Activated CD4-positive, CD25-positive, alpha-beta regulatory T cell treated with anti-CD3 and anti-CD28 coated beads, Interleukin-2, amount 50 U/mL, for 72 hours (primary cell): ENCODE results near the gene MAPK8IP1.

Experiments used
- DNase-seq: peaks from one replicate; pipeline ENCODE4 v3.0.0; 2021

The MAPK8IP1 gene

DNA sequence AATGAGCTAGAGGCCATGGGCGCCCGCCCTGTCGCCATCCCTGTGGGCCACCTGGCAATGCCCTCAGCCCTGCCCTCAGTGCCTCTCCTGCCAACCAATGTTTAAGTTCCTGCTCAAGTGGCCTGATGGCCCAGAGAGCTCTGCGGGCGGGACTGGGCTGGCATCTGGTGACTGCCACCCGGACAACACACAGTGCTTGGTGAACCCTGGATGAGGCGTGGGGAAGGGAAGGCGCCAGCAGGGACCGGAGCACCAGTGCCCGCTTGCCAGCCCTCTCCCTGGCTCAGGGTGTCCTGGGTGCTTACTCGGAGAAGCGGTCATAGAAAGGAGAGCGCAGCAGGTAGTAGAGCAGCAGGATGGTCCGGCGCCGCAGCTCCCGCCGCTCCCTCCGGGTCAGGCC, 28.1 kb downstream of the MAPK8IP1 start:
- no peak for DNase-seq

DNA sequence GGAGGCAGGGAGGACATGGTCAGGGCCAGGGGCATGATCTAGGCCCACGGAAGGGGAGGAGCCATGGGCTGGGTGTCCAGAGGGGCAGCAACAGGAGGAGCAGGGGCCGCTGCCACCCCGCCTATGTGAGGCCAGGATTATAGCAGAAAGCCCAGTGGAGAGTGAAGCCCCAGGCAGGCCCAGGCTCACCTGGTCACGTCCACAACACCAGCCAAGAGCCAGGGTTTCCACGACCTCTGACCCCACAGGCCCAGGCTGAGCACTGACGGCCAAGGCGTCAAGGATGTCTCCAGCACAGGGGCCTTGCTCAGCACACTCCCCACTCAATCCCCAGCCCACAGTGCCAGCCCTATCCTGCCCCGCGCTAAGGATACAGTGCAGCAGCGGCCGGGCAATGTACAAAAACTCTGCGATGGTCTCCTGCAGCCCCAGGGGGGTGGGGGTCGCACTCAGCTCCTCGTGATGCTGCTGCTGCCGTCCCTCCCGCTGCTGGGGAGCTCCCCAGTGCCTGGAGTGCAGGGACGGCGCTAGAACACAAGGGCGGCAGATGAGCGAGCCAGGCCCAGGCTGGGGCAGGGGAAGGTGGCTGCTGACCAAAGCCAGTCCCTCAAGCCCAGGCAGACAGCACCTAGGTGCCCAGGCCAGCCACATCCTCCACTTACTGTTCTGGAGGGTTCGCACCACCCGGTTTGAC, 28.6 kb downstream of the MAPK8IP1 start:
- DNase-seq, result no peak

DNA sequence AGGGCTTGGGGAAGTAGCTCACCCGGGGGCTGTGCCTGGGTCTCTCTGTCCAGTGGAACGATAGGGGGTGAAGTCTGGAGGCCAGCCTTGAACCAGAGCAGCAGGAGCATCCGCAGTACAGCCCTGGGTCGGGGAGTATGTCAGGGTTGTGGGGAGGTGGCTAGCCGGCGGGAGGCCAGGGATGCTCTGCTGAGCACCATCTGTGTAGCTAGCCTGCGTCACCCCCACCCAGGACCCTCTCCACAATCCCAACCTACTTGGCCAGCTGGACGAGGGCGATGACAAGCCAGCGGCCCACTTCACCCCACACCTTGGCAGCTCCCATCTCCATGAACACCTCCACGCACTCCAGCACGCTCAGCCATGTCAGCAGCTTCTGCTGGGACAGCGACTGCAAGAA, 30.0 kb downstream of the MAPK8IP1 start:
- DNase-seq, result no peak

DNA sequence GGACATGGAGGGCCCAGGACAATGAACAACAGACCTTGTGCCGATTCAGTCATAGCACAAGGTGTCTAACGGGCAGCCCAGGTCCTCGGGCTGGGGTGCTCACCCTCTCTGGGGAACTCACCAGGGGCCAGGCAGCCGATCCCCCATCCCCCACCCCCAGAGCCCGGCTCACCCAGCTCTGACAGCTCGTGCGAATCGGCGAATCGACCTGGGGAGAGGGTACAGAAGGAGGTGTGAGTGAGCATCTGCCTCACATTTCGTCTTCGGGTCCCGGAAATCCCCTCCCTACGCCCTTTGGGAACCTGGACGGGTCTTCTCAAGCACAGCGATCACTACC, 31.8 kb downstream of the MAPK8IP1 start:
- DNase-seq, result no peak

DNA sequence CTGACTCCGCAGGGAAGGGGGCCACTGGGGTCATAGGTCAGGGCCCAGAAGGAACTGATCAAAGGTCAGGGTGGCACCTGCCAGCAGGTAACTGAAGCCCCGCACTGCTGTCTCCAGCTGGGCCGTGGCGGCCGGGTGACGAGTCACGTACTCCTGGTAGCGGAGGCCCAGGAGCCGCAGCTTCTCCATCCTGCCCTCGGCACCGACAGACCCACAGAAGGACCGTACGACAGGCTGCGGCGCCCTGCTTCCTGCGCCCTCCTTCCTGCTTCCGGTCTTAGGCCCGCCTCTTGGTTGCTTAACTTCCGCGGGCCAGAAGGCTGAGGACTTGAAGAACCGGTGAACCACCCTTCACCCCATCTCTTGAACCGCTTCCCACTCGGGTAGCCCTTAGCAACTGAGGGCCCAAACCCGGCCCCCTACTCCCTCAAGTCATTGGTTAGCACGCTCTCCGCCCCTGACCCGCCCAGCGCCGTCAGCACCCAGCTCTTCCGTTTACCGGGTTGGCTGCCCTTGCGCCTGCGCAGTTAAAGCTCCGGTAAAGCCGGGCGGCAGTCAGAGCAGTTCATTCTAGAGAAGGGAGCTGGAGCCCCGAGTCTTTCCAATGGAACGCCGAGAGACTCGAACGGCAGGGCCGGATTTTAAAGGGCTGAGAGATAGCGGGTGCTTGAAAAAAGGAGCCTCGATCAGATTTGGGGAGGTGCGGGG, 32.3 kb downstream of the MAPK8IP1 start, which contains the start of gene PEX16:
Gene PEX16 (minus strand): TSS at position 255 of the 708 bp plus-strand sequence. CDS start 66 bp downstream, at position 189.
- peak; percentile 92 for DNase-seq

DNA sequence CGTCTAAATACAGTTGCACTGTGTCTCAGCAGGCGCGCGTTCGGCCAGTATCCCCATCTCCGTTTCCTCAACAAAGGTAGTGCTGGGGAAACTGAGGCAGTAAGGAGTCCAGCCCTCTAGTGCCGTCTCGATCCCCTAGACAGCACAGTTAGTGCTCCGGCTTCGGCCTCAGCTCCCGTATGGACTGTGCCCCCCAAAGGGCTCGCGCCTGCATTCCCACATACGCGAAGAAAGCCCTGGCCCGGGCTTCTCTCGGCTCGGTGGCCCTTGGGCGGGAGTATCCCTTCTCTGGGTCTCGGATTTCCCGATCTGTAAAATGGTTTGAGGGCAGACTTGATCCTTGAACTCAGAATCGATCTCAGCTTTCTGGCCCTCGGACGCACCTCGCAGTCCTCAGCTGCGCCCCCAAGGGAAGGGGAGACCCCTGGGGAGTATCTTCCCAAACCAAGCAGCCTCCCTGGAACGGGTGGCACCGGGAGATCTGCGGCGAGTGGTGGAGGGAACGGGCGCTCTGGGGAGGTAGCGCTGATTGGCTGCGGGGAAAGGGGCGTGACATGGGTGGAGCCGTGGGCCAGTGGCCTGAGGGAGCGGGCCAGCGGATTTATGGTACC, 33.0 kb downstream of the MAPK8IP1 start:
- DNase-seq, result peak; percentile 77

DNA sequence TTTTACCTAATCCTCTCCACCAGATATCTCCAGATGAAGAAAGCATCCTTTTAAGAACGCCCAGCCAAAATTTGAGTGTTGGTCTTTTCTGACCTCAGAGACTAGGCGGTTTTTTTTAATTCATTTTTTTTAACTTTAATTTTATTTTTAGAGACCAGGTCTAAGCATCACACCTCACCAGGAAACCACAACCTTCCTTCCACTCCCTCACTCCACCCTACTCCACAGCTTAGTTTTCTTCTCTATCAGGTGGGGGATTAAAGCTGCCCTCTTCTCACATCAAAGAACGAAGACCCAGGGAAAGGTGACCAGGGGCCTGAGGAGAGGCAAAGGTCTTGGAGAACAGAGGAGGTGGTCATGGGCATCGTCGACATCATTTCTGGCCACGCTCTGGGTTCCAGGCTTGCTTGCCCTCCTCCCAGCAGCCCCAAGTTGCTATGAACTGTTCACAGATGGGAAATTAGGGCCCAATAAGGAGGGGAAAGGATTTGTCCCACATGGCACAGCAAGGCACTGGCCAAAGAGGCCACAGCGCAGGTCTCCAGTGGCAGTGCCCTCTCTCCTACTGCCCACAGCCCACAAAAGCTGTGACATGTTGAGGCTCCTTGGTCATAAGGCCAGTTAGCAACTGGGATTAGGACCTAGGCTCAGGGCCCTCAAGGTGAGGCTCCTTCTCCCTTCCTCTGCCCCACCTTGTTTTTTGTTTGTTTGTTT, 33.7 kb downstream of the MAPK8IP1 start:
- peak; percentile 21 for DNase-seq

DNA sequence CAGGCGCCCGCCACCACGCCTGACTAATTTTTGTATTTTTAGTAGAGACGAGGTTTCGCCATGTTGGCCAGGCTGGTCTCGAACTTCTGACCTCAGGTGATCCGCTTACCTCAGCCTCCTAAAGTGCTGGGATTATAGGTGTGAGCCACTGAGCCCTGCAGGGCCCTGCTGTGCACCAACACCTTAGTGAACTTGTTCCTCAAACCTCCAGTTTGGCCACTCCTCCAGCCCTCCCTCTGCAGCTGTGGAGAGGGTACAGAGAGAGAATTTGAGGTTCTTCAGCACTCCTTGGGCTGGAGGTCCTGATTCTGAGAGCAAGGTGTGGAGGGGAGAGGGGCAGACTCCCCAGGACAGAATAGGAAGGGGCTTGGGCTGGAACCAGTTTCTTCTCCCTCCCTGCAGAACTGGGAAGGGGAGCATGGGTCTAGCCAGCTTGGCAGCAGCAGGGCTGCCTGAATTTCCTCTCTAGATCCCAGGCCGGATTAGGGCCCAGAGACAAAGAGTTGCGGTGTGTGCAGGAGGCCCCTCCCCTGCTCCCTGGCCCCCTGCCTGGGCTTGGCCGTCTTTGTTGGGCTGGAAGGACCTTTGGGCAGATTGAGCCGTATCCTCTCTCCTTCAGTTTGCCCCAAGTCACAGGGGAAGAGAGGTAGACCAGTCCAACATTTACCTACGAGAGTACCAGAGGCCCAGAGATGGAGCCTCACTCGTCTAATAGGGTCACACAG, 34.5 kb downstream of the MAPK8IP1 start:
- DNase-seq, result peak; percentile 26

DNA sequence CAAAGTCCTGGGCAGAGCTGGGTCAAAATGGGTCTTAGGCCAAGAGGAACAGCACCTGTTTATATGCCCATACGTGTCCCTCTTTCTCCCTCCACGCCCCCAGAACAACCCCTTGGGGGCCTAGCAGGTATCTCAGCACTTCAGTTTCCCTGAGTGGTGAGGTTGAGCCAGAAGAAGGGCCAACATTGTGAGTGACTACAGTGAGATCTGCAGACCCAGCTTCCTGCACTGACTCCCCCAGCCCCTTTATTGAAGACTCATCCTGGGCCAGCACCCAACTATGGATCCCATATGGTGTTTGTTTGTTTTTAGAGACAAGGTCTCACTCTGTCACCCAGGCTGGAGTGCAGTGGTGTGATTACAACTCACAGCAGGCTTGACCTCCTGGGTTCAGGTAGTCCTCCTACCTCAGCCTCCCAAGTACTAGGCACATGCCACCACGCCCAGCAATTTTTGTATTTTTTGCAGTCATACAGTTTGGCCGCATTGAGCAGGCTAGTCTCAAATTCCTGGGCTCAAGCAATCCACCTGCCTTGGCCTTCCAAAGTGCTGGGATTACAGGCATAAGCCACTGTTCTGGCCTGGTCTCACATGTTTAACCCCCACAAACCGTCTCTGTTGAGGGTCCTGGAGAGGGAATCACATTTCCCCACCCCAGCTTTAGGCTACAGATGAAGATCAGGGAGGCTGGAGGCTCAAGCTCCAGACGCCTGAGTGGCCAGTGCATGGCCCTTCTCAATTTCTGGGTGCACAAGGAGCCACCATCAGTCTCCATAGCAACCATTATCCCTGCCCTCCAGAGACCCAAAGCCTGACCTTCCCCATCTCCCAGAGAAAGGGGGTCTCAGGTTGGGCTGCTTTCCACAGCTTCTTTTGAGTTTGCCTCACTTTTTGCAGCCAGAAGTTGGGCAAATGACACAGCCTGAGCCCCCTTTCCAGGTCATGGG, 35.4 kb downstream of the MAPK8IP1 start:
- peak; percentile 21 for DNase-seq

DNA sequence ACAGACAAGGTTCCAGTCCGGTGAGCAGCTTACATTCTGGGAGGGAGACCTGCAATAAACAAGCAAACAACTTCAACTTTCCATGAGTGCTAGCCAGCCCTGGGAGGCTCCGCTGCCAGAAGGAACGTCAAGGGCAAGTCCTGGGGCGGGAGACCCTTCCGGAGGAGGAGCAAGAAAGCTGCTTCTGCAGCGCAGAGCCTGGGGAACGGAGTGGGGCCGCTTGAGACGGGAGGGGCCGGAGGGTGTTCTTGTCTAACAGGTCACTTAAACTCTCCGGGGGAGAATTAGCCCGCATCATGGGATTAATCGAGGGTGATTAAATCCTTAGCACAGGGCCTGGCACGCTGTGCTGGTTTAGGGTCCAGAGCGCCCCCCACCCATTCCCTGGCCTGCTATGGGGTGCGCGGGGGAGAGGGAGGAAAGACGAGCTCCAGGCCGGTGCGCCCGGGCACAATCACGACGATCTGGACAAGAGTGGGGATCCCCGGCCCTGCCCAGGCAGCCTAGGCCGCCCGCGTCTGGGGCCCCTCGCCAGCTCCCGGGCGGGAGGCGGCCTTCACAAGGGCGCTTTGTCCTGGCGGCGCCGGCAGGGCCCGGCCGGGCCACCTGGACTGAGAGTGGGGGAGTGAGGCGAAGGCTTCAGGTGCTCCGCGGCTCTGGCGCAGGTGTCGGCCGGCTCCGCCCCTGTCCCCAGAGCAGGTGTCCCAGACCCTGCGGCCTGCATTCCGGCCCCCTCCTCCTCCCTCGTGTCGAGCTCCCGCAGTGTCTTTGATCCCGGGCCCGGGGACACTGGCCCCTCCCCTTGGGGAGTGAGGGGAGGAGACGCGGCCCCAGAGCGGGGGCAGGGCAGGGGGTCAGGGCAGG, 36.3 kb downstream of the MAPK8IP1 start:
- peak; percentile 32 for DNase-seq

DNA sequence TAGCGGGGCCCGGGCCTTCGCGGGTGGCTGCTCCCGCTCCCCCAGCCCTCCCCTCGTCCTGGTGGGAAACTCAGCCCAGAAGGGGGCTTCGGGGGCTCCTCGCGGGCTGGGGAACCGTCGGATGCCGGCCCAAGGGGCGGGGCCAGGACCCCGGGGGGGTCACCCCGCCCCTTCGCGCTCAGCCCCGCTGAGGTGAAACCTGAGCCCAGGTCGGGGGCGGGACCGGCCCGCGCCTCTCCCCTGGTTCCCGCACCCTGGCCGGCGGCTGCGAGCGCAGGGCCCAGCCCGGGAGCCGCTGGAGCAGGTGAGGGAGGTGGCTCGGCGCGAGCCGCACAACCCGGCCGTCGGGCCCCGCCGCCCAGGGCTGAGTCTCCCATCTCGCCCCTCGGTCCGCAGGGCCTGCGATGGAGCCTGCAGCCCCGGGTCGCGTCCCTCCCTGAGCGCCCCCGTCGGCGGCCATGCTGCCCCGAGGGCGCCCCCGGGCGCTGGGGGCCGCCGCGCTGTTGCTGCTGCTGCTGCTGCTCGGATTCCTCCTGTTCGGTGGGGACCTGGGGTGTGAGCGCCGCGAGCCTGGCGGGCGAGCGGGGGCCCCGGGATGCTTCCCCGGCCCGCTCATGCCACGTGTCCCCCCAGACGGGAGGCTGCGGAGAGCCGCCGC, 37.1 kb downstream of the MAPK8IP1 start, which contains the start of gene LARGE2:
Gene LARGE2 (plus strand): TSS at position 232 of the 658 bp plus-strand sequence. CDS start 227 bp downstream, at position 459.
- DNase-seq, result peak; percentile 32

DNA sequence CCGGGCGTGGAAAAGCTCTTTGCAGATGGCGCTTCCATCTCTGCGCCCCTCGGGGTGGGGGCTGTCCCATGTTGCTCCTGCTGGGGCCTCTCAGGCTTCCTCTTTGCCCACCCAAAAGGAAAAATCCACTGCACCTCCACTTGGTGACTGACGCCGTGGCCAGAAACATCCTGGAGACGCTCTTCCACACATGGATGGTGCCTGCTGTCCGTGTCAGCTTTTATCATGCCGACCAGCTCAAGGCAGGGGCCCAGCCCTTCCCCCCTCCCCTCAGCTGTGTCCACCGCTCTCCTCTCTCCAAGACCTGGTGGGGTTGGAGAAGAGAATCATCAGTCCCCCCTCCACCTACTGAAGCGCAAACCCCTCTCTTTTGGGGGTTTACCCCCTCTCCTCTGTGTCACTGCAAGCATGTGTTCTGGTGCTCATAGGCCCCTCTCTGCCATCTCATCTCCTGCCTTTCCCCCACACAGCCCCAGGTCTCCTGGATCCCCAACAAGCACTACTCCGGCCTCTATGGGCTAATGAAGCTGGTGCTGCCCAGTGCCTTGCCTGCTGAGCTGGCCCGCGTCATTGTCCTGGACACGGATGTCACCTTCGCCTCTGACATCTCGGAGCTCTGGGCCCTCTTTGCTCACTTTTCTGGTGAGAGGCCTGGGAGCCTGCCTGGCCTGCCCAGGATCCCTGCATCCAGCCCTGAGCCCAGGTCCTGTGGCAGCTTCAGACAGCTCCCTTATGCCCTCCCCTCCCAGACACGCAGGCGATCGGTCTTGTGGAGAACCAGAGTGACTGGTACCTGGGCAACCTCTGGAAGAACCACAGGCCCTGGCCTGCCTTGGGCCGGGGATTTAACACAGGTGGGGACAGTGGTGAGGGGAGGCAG, 38.8 kb downstream of the MAPK8IP1 start:
- no peak for DNase-seq

DNA sequence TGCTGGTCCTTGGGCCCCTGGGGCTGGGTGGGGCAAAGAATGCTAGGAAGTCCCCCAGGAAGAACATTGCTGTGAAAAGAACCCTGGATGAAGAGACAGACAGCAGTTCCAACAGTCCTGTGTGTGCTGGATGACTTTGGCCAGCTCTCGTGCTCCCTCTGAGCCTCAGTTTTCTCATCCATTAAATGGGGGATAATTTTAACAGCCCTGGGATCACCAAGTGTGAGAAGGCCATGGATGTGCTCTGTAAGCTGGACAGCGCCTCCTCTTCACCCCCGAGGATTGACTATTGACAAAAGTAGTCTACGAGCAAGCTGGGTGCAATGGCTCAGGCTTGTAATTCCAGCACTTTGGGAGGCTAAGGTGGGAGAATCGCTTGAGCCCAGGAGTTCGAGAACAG, 39.5 kb downstream of the MAPK8IP1 start:
- DNase-seq, result no peak

DNA sequence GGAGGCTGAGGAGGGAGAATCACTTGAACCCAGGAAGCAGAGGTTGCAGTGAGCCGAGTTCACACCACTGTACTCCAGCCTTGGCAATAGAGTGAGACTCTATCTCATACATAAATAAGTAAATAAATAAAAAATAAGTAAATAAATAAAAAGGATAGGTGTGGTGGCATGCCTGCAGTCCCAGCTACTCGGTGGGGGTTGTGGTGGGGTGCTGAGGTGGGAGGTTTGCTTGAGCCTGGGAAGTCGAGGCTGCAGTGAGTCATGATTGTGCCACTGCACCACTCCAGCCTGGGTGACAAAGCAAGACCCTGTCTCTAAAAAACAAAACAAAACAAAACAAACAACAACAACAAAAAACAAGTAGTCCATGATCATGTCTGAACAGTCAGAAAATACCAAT, 40.1 kb downstream of the MAPK8IP1 start:
- DNase-seq, result no peak

DNA sequence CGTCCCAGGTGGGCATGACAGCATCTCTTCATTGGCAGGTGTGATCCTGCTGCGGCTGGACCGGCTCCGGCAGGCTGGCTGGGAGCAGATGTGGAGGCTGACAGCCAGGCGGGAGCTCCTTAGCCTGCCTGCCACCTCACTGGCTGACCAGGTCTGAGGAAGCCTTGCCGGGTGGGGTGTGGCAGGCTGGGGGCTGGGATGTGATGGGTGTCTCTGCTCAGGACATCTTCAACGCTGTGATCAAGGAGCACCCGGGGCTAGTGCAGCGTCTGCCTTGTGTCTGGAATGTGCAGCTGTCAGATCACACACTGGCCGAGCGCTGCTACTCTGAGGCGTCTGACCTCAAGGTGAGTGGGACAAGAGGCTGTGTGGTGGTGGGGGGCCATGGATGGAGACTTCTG, 40.5 kb downstream of the MAPK8IP1 start:
- no peak for DNase-seq

DNA sequence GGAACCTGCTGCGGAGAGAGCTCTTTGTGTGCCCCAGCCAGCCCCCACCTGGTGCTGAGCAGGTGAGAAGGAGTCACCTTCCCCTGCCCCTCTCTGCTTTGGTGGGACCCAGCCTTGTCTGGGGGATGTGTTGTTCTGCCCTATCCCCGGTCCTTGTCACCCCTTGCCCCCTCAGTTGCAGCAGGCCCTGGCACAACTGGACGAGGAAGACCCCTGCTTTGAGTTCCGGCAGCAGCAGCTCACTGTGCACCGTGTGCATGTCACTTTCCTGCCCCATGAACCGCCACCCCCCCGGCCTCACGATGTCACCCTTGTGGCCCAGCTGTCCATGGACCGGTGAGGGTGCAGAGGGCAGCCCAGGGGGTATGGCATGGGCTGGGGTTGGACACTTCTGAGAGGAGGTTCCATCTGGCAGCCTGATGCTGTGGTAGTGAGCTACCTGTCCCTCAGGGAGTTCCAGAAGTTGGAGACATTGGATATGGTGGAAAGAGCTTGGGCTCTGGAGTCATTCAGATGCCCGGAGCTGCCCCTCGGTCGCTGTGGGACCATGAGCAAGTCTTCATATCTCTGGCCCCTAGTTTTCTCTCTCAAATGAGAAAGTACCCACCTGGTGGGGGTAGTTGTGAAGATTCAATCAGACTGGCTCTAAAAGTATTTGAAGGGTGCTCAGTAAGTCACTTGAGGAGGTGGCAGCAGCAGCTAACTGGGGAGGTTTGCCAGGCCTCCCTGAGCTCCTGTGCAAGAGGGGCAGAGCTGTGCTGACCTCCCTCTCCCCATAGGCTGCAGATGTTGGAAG, 41.3 kb downstream of the MAPK8IP1 start:
- no peak for DNase-seq

DNA sequence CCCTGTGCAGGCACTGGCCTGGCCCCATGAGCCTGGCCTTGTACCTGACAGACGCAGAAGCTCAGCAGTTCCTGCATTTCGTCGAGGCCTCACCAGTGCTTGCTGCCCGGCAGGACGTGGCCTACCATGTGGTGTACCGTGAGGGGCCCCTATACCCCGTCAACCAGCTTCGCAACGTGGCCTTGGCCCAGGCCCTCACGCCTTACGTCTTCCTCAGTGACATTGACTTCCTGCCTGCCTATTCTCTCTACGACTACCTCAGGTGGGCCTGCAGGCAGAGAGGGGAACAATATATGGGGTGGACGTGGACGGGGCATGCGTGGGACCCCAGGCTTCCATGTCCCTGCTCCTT, 41.9 kb downstream of the MAPK8IP1 start:
- no peak for DNase-seq
